RWPE1 (cell line): Measurements from ENCODE around the gene MCAM.
A peak's percentile ranks its signal among the peaks of the same experiment; 100 is the strongest.

Experiments used
- CTCF ChIA-PET: fragments of 350-600 bp; sonication (Branson Sonifier 250); formaldehyde crosslinking; extraction: SDS; loops from one replicate; lab custom pipeline; 2021; lab: Yijun Ruan, JAX
- POLR2A ChIA-PET: fragments of 400-600 bp; formaldehyde crosslinking; extraction: SDS; loops from one replicate; lab custom pipeline; 2020; ENCODE audit warnings: antibody characterized with exemption; ENCODE audit not compliant: low non-redundant PET; lab: Yijun Ruan, JAX
- DNase-seq: peaks from one replicate; pipeline ENCODE4 v3.0.0; 2012; ENCODE audit warnings: low spot score
- H3K27ac ChIP-seq: fragments of 450-650 bp; 2 replicates; pipeline ENCODE4 v1.5.1; 2017
- CTCF ChIP-seq: fragments of 450-650 bp; conservative IDR thresholded peaks from 2 replicates; pipeline ENCODE4 v1.5.1; 2017; ENCODE audit warnings: low read depth, mild to moderate bottlenecking

The MCAM gene

GRCh38 chr11:119295178-119295577 lies 21.8 kb downstream of the MCAM start:
- POLR2A ChIA-PET, result no interaction called here
- DNase-seq, result no peak
- no peak overlapping the region for H3K27ac ChIP-seq
- CTCF ChIA-PET, result interaction anchor here (0.6 kb wide), 1 partner anchor 86 kb away, joined by 3 read pairs; the partner anchor contains the start of gene USP2
- no peak; the same call in 1 of the 2 replicates for TF ChIP-seq CTCF

- no peak overlapping the region for H3K27ac ChIP-seq
- ChIA-PET CTCF (interaction anchor here (0.6 to 1.2 kb wide), 3 partner anchors 26 to 63 kb away, joined by 4 to 7 read pairs (median 5); no protein-coding TSS in a partner anchor), POLR2A (no interaction called here)
- TF ChIP-seq CTCF, result no peak
- DNase-seq, result no peak
Measured at GRCh38 chr11:119293461-119293860, 23.5 kb downstream of the MCAM start.

- TF ChIP-seq CTCF, result no peak
- CTCF ChIA-PET, result interaction anchor here (0.6 to 0.8 kb wide), 2 partner anchors 13 to 31 kb away, joined by 3 read pairs; no protein-coding TSS in a partner anchor
- no peak overlapping the region for H3K27ac ChIP-seq
- POLR2A ChIA-PET, result no interaction called here
- DNase-seq, result no peak
Measured at GRCh38 chr11:119290894-119291497, 25.9 kb downstream of the MCAM start.

- H3K27ac ChIP-seq, result no peak overlapping the region
- ChIA-PET POLR2A (no interaction called here), CTCF (interaction anchor here (0.6 to 0.8 kb wide), 3 partner anchors 16 to 338 kb away, joined by 3 to 4 read pairs (median 4); no protein-coding TSS in a partner anchor)
- no peak for TF ChIP-seq CTCF
- no peak for DNase-seq
Measured at GRCh38 chr11:119288219-119288618, 28.7 kb downstream of the MCAM start.

GRCh38 chr11:119285431-119285830 lies 31.5 kb downstream of the MCAM start:
- CTCF ChIA-PET, result interaction anchor here (0.6 to 1.3 kb wide), 3 partner anchors 12 to 96 kb away, joined by 3 to 5 read pairs (median 5); partner anchors contain the start of gene USP2
- POLR2A ChIA-PET, result no interaction called here
- TF ChIP-seq CTCF, result no peak
- H3K27ac ChIP-seq, result no peak overlapping the region
- no peak for DNase-seq

- CTCF ChIA-PET, result interaction anchor here (0.5 to 1.3 kb wide), 6 partner anchors 13 to 113 kb away, joined by 3 to 5 read pairs (median 4); no protein-coding TSS in a partner anchor
- peak; percentile 51 for DNase-seq
- POLR2A ChIA-PET, result no interaction called here
Measured at GRCh38 chr11:119284344-119285157, 32.4 kb downstream of the MCAM start.

More at GRCh38 chr11:119284344-119285157, 32.4 kb downstream of the MCAM start:
- H3K27ac ChIP-seq, result no peak overlapping the region
- TF ChIP-seq CTCF, result peak; percentile 65
